NCI-H1092 treated with DMSO at 0.1 percent for 48 hours (cell line): ENCODE measurements around the gene MICOS13.
A peak's percentile ranks its signal among the peaks of the same experiment; 100 is the strongest.

Experiments
- DNase-seq: peaks from one replicate; lab custom pipeline; 2025; lab: John Stamatoyannopoulos, UW

Gene MICOS13

DNA sequence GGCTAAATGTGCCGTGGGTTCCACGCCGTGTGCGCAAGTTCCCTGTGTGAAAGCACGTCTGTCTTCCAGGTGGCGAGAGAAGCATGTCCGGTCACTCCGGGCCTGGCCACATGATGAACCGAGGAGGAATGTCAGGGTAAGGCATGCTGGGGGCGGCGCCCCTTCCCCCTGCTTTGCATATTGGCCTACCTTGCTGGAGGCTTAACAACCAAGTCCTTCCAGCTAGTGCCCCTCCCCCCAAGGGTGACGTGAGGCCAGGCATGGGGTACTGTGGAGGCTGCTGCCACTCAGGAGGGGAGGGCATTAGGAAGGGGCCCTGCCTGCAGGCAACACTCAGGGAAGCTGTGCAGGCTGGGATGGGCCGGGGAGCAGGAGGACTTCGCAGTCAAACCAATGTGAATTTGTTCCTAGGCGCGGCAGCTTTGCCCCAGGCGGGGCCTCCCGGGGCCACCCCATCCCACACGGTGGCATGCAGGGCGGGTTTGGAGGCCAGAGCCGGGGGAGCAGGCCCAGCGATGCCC lies 12.5 kb downstream of the MICOS13 start:
- DNase-seq: no peak

DNA sequence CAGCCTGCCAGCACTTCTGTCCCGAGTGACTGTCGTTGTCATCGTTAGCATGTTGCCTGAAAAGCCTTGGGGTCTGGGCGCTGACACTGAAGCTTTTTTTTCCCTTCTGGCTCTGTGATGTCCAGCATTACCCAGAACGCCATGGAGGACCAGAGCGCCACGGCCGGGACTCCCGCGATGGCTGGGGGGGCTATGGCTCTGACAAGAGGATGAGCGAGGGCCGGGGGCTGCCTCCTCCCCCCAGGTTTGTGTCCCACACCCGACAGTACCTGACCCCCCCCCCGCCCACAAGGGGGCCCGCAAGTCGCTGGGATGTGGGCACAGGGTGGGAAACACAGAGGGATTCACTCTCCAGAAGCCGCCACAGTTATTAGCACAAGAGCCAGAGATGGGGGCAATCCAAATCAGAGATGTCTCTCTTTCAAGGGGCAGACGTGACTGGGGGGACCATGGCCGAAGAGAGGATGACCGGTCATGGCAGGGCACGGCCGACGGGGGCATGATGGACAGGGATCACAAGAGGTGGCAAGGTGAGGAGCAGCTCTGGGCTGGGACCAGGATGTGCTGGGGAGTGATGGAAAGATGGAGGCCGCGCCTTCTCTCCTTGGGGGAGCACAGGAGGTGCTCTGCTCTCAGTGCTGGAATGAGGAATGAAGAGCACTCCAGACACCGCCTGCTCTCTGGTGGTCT lies 13.2 kb downstream of the MICOS13 start:
- no peak for DNase-seq

GRCh38 chr19:5665781-5666513 lies 14.4 kb downstream of the MICOS13 start:
- no peak for DNase-seq

DNA sequence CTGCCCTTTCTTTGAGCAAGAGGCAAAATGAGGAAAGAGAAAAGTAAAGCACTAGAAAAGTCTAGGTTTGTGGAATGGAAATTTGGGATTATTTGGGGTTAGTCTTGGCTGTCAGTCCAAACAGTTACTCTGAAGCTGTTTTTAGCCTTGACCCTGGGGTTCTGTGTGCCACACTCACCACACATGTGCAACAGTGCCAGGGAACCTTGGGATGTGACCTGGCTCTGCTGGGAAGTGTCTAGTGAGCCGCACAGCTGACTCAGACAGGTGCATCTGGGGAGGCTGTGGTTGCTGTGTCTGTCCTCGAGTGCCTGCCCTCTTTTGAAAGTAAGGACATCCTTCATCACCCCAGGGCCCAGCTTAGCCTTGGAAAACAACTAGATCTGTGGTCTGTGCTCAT lies 15.8 kb downstream of the MICOS13 start:
- DNase-seq: no peak

DNA sequence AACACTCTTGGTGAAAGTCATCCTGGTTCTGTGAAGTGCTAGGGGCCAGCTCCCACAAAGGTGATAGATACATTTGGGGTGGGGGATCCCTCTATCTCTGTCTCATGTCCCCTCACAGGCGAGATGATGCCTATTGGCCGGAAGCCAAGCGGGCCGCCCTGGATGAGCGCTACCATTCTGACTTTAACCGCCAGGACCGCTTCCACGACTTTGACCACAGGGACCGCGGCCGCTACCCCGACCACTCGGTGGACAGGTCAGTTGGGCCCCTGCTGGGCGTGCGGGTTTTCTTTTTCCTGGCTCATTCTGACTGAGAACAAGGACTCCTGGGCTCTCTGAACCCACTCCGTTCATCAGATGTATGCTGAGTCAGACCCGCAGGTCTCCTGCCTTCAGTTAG lies 16.4 kb downstream of the MICOS13 start:
- no peak for DNase-seq

DNA sequence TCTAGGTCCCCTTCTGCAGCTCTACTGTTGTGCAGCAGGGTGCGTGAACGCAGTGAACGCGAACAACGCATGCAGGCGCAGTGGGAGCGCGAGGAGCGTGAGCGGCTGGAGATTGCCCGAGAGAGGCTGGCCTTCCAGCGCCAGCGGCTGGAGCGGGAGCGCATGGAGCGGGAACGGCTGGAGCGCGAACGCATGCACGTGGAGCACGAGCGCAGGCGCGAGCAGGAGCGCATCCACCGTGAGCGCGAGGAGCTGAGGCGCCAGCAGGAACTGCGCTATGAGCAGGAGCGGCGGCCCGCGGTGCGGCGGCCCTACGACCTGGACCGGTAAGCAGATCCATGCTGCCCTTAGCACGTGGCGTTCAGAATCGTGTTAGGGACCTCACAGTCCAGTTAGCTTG lies 18.8 kb downstream of the MICOS13 start:
- DNase-seq: no peak

- DNase-seq: no peak
These were observed 24.9 kb downstream of the MICOS13 start for GRCh38 chr19:5655412-5655811.

- DNase-seq: no peak
These were observed 25.4 kb downstream of the MICOS13 start for GRCh38 chr19:5654931-5655330.

DNA sequence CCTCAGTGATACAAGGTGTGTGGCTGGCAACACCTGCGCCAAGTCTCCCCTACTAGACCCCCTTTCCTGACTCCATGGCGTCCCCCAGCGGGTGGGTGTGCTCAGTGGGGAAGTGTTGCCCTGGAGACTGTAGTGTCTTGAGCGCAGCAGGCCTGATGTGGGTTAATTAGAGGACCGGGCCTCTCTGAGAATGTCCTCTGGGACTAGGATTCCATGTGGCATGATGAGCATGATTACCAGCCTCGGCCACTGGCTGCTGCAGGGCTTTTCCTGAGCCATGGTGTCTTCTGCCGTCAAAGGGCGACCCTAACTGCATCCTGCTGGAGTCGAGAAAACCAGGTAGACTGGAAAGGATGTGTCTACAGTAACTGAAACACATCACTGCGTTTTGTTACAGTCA lies 28.1 kb downstream of the MICOS13 start:
- no peak for DNase-seq

DNA sequence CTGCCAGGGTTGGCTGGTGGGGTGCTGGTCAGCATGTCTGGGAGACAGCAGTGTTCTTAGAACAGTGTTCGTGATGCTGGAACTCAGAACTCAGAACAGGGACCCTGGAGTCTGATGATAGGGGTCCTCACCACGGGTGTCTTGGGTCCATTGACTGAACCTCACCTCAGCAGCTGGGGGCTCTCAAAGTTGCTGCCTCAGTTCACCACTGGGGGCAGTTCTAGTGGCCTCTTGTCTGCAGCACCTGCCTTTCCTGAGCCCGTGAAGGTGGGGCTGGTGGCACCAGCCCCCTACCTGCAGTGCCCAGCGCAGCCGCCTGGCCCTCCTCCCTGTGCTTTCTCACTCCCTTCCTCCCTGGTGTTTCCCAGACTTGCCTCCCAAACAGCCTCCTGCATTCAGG lies 29.0 kb downstream of the MICOS13 start:
- no peak for DNase-seq

GRCh38 chr19:5648464-5648863 lies 31.9 kb downstream of the MICOS13 start:
- DNase-seq: no peak

DNA sequence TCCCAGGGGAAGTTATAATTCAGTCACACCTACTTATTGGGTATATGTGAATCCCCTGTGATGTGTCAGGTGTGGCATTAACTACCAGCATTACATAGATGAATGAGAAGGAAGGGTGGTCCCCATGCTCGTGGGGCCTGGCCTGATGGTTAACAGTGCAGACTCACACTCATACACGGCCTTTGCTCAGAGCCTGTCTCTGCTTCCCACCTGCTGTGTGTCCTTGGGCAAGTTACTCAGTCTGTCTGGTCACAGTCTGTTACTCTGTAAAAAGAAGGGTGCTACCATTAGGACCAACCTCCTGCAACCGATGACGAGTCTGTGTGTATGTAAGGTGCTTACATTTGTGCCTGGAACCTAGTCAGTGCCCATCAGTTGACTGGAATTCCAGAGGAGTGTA lies 33.6 kb downstream of the MICOS13 start:
- no peak for DNase-seq

DNA sequence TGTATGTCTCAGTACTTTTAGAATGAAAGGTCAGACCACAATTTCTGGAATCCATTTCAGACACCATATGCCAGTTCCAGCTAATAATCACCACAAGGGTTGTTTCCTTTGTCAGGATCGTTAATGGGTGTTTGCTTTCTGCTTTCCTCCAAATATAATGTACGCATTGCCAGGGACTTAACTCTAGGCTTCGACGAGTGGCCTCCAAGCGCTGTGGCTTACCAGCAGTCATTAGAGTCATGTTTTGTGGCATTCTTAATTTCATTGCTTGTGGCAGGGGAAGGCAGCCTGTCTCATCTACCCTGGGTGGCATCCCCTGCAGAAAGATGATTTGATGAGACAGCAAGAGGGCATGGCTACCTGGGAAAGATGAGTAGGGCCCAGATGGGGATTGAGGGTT lies 34.9 kb downstream of the MICOS13 start:
- DNase-seq: peak; percentile 51

GRCh38 chr19:5644037-5644436 lies 36.3 kb downstream of the MICOS13 start:
- no peak for DNase-seq

- DNase-seq: no peak
These were observed 37.3 kb downstream of the MICOS13 start for GRCh38 chr19:5643060-5643459.

DNA sequence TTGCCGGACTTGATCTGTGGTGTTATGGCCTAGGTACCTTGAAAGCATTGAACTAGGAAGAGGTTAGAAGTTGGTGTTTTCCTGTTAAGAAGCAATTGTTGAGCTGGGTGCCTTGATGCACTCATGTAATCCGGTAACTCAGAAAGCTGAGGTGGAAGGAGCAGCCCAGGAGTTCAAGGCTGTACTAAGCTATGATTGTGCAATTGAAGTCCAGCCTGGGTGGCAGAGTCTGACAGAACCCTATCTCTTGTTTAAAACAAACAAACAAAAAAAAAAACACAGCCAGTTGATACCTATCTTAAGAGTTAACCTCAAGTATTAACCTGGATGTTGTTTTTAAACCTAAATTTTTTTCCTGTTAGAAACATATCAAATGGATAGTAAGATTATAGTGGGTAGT lies 38.1 kb downstream of the MICOS13 start:
- no peak for DNase-seq

DNA sequence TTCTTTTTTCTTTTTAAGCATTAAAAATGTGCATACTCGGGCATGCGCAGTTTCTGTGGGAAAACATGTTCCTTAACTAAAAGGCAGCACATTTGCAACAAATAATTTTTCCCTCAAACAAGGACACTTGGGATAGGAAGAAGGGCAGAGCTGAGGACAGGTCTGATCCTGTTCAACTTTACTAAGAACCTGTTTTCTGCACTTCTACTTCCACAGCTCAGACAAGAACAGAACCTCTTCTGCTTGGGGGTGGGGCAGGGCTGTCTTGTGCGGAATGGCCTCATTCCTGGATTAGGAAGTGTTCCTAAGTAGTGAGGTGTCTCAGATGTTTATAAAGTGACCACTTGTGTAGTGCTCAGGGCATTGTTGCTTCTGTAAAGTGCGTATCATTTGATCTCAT lies 39.1 kb downstream of the MICOS13 start:
- no peak for DNase-seq

DNA sequence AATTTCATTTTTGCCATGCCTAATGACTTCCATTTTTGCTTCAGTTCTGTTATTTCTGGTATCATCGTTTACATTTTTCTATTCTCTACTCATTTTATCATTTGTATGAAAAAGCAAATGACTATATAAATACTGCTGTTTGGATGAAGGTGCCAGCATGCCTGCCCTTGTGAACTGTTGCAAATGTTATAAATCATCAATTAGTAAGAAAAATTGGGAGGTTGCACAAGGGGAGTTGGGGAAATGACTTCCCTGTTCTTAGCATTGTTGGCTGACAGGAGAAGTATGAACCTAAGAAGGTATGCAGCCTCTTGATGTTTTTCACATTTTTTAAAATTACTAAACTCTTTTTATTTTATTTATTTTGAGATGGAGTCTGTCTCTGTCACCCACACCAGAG lies 42.3 kb downstream of the MICOS13 start:
- no peak for DNase-seq

- DNase-seq: no peak
These were observed 44.9 kb downstream of the MICOS13 start for GRCh38 chr19:5635427-5635826.

GRCh38 chr19:5632657-5633056 lies 47.7 kb downstream of the MICOS13 start:
- no peak for DNase-seq

- no peak for DNase-seq
These were observed 48.1 kb downstream of the MICOS13 start for GRCh38 chr19:5632241-5632612.

DNA sequence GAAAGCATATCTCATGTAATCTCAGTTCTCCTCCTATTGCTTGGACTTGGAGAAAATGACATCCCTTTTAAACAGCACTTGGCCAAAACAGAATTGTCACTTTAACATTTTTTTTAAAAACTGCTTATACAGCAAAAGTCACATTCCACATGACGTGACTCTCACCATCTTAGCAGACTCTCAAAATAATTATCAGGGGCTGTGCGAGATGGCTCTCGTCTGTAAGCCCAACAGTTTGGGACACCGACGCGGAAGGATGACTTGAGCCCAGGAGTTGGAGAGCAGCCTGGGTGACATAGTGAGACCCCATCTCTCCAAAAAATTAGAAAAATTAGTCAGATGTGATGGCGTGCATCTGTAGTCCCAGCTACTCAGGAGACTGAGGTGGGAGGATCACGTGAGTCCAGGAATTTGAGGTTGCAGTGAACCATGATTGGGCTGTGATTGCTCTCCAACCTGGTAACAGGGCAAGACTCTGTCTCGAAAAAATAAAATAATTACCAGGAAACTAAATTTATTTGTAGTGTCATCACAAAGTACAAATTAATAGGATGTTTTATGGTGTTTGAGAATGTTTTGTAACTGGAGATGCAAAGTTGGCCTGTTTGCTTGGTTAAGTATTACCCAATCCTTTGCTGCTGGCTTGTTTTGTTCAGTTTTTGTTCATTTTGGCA lies 48.6 kb downstream of the MICOS13 start:
- DNase-seq: no peak

GRCh38 chr19:5628919-5629481 lies 51.3 kb downstream of the MICOS13 start:
- DNase-seq: no peak
